K562 (cell line): ENCODE results near the gene RCE1. TPM values are rescaled to one million over a fixed set of nuclear protein-coding genes. Genes with fewer than 3 reads are reported as not detected.

Experiments
- BDP1 ChIP-seq: IDR thresholded peaks from 3 replicates; pipeline ENCODE4 v1.6.1; 2011; ENCODE audit not compliant: insufficient read length, insufficient read depth
- CBX2 ChIP-seq: fragments of 200-600 bp; sonication (generic); IDR thresholded peaks from one replicate; pipeline ENCODE4 v1.6.1; 2012; ENCODE audit warnings: mild to moderate bottlenecking, low read length, inconsistent platforms; ENCODE audit not compliant: insufficient read depth, poor library complexity, severe bottlenecking
- E2F3 ChIP-seq: fragments of 250-450 bp; sonication (Bioruptor Pico); IDR thresholded peaks from 2 replicates; pipeline ENCODE4 v1.4.0; 2020; ENCODE audit warnings: mild to moderate bottlenecking
- E2F6 ChIP-seq, 2 experiments: IDR thresholded peaks; 2 replicates each; pipeline ENCODE4 v1.6.1; 2011; ENCODE audit warnings: borderline replicate concordance in 1 of 2, control low read depth in 1 of 2, low read depth in 1 of 2, low read length in 1 of 2, mild to moderate bottlenecking in 1 of 2, mixed read lengths in 1 of 2, moderate library complexity in 1 of 2; ENCODE audit not compliant: insufficient read depth in 1 of 2, insufficient read length in 1 of 2, poor library complexity in 1 of 2, severe bottlenecking in 1 of 2; ENCODE audit errors: extremely low read depth in 1 of 2
- ELF2 ChIP-seq: fragments of 250-450 bp; sonication (Bioruptor Pico); IDR thresholded peaks from 2 replicates; pipeline ENCODE4 v1.5.0; 2021; ENCODE audit warnings: mild to moderate bottlenecking
- KLF10 ChIP-seq: fragments of 250-450 bp; sonication (Bioruptor Pico); IDR thresholded peaks from 2 replicates; pipeline ENCODE4 v1.6.1; 2021; ENCODE audit warnings: matching md5 sums
- ZBTB11 ChIP-seq, 3 experiments: fragments of 200-800 bp in 1 of 3; fragments of 250-450 bp in 1 of 3; fragments of 450-650 bp in 1 of 3; sonication (Bioruptor Pico) in 1 of 3; sonication (Bioruptor generic) in 1 of 3; formaldehyde crosslinking in 1 of 3; IDR thresholded peaks; 2 replicates each; pipeline versions ENCODE4 v1.6.1 to v1.8.0; 2016 to 2022; ENCODE audit warnings: mild to moderate bottlenecking in 2 of 3, missing genetic modification characterization in 2 of 3, missing compliant biosample characterization in 1 of 3, moderate library complexity in 1 of 3
- ZNF175 ChIP-seq: fragments of 200-800 bp; sonication (Bioruptor generic); IDR thresholded peaks from 2 replicates; pipeline ENCODE4 v1.6.1; 2016; ENCODE audit warnings: low read depth, mild to moderate bottlenecking, missing genetic modification characterization, missing compliant biosample characterization
- ZNF3 ChIP-seq: fragments of 250-450 bp; sonication (Bioruptor Pico); IDR thresholded peaks from 2 replicates; pipeline ENCODE4 v1.5.0; 2021; ENCODE audit warnings: mild to moderate bottlenecking, moderate library complexity
- ZNF512 ChIP-seq: IDR thresholded peaks from 2 replicates; pipeline ENCODE4 v1.6.1; 2016; ENCODE audit warnings: missing genetic modification characterization, missing compliant biosample characterization
- ZNF583 ChIP-seq: fragments of 250-450 bp; sonication (Bioruptor Pico); IDR thresholded peaks from 2 replicates; pipeline ENCODE4 v1.4.0; 2020
- polyA plus RNA-seq, 8 experiments: library from polyadenylated mRNA; depleted of rRNA in 4 of 8; stranded (reverse) in 5 of 8; unstranded in 3 of 8; fragments of >200 nt; fragmentation: Nextera tagmentation in 2 of 8; fragmentation: Illumina TruSeq in 1 of 8; extraction: Ambion mirVana in 2 of 8; extraction: Trizol in 1 of 8; gene quantifications; 2 replicates each; pipeline versions ENCODE4 v1.2.1 to v1.2.3, GENCODE V29; 2011 to 2014; ENCODE audit warnings: inconsistent platforms in 1 of 8, missing spikeins in 1 of 8
- total RNA-seq, 7 experiments: library from RNA; depleted of rRNA in 6 of 7; stranded (reverse); fragments of >200 nt in 6 of 7; fragmentation: Illumina TruSeq in 2 of 7; extraction: Trizol in 2 of 7; gene quantifications; 2 replicates each; pipeline versions ENCODE4 v1.2.1 to v1.2.3, GENCODE V29; 2011 to 2021; ENCODE audit warnings: low replicate concordance in 1 of 7
- TF ChIP-seq, protein P1 (sequence below): fragments of 450-650 bp; IDR thresholded peaks from 2 replicates; pipeline ENCODE4 v1.6.1; 2017; ENCODE audit warnings: antibody characterized with exemption, mild to moderate bottlenecking
- TF ChIP-seq, protein P2 (sequence below): fragments of 250-450 bp; sonication (Bioruptor Pico); IDR thresholded peaks from 2 replicates; pipeline ENCODE4 v1.5.0; 2020; ENCODE audit warnings: mild to moderate bottlenecking, borderline replicate concordance

RCE1 gene
- total and polyA plus RNA-seq, 9 of the 15 experiments (the other 6 are each of a cell fraction or from before 2014, with no cell fraction given), result 0.75 to 41.5 (median 15.1) TPM

DNA sequence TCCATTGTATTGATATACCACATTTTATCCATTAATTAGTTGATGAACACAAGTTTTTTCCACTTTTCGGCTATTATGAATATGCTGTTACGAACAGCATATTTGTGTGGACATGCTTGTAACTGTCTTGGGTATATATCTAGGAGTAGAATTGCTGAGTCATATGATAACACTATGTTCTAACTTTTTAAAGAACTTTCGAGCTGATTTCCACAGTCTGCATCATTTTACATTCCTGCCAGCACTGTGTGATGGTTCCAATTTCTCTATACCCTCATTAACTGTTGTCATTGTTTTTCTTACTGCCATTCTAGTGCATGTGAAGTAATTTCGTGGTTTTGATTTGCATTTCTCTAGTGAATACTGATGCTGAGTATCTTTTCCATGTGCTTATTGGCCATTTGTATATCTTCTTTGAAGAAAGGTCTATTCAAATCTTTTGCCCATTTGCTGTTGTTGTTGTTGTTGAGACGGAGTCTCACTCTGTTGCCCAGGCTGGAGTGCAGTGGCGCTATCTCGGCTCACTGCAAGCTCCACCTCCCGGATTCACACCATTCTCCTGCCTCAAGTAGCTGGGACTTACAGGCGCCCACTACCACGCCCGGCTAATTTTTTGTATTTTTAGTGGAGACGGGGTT lies 7.4 kb upstream of the RCE1 start (continued):
- TF ChIP-seq KLF10 (CRISPR knock-in tag), result no peak
- no peak for TF ChIP-seq E2F3 (CRISPR knock-in tag)
- no peak for TF ChIP-seq ELF2 (CRISPR knock-in tag)
- TF ChIP-seq, protein P1, sequence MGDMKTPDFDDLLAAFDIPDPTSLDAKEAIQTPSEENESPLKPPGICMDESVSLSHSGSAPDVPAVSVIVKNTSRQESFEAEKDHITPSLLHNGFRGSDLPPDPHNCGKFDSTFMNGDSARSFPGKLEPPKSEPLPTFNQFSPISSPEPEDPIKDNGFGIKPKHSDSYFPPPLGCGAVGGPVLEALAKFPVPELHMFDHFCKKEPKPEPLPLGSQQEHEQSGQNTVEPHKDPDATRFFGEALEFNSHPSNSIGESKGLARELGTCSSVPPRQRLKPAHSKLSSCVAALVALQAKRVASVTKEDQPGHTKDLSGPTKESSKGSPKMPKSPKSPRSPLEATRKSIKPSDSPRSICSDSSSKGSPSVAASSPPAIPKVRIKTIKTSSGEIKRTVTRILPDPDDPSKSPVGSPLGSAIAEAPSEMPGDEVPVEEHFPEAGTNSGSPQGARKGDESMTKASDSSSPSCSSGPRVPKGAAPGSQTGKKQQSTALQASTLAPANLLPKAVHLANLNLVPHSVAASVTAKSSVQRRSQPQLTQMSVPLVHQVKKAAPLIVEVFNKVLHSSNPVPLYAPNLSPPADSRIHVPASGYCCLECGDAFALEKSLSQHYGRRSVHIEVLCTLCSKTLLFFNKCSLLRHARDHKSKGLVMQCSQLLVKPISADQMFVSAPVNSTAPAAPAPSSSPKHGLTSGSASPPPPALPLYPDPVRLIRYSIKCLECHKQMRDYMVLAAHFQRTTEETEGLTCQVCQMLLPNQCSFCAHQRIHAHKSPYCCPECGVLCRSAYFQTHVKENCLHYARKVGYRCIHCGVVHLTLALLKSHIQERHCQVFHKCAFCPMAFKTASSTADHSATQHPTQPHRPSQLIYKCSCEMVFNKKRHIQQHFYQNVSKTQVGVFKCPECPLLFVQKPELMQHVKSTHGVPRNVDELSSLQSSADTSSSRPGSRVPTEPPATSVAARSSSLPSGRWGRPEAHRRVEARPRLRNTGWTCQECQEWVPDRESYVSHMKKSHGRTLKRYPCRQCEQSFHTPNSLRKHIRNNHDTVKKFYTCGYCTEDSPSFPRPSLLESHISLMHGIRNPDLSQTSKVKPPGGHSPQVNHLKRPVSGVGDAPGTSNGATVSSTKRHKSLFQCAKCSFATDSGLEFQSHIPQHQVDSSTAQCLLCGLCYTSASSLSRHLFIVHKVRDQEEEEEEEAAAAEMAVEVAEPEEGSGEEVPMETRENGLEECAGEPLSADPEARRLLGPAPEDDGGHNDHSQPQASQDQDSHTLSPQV, result peak; percentile 81
- TF ChIP-seq, protein P2, sequence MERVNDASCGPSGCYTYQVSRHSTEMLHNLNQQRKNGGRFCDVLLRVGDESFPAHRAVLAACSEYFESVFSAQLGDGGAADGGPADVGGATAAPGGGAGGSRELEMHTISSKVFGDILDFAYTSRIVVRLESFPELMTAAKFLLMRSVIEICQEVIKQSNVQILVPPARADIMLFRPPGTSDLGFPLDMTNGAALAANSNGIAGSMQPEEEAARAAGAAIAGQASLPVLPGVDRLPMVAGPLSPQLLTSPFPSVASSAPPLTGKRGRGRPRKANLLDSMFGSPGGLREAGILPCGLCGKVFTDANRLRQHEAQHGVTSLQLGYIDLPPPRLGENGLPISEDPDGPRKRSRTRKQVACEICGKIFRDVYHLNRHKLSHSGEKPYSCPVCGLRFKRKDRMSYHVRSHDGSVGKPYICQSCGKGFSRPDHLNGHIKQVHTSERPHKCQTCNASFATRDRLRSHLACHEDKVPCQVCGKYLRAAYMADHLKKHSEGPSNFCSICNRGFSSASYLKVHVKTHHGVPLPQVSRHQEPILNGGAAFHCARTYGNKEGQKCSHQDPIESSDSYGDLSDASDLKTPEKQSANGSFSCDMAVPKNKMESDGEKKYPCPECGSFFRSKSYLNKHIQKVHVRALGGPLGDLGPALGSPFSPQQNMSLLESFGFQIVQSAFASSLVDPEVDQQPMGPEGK (CRISPR knock-in tag), result no peak
- TF ChIP-seq ZNF3 (CRISPR knock-in tag), result no peak
- TF ChIP-seq E2F6 (IDR thresholded peaks at IDR 0.05; ENCODE audit: borderline replicate concordance in 1 of 2, extremely low read depth in 1 of 2, insufficient read depth in 1 of 2, insufficient read length in 1 of 2, low read depth in 1 of 2, low read length in 1 of 2, poor library complexity in 1 of 2, severe bottlenecking in 1 of 2), result no peak
- no peak for TF ChIP-seq ZNF512 (tag)
- TF ChIP-seq BDP1, result no peak
- TF ChIP-seq ZBTB11 (CRISPR knock-in tag; IDR thresholded peaks at IDR 0.05), result no peak
- TF ChIP-seq ZNF175 (CRISPR knock-in tag), result no peak
- no peak for TF ChIP-seq CBX2
- 0 out of 2 replicates have a peak, but pooled peaks have one; percentile 43 for TF ChIP-seq ZNF583 (CRISPR knock-in tag)
